Stimulated activated effector memory CD8-positive, alpha-beta T cell treated with anti-CD3 and anti-CD28 coated beads, Interleukin-12 subunit alpha, Interleukin-12 subunit beta, amount 100 ng/mL, for 72 hours (primary cell): ENCODE data around the gene MMP24.
A peak's percentile ranks its signal among the peaks of the same experiment; 100 is the strongest.
"Not testable (repeated sequence)": the region's sequence is repeated elsewhere in the genome, so short reads cannot be mapped to it uniquely, and the experiment has no call there.

ENCODE experiments used
- ATAC-seq: fragments of 150-1000 bp; cut with Tn5 transposase; 2 replicates; pipeline ENCODE4 v1.10.0; 2021
- DNase-seq, 2 donors: peaks; one replicate each; pipeline ENCODE4 v3.0.0; 2021 to 2022; ENCODE audit warnings: low spot score in 2 of 2
- H3K27ac Mint-ChIP-seq: one replicate; pipeline ENCODE4 v1.8.0; 2022; ENCODE audit warnings: mild to moderate bottlenecking, mixed read lengths
- H3K36me3 Mint-ChIP-seq: one replicate; pipeline ENCODE4 v1.8.0; 2022; ENCODE audit warnings: mild to moderate bottlenecking, mixed read lengths
- H3K4me1 Mint-ChIP-seq: one replicate; pipeline ENCODE4 v1.8.0; 2022; ENCODE audit warnings: mixed read lengths
- H3K4me3 Mint-ChIP-seq: one replicate; pipeline ENCODE4 v1.8.0; 2022; ENCODE audit warnings: mild to moderate bottlenecking, mixed read lengths
- H3K9me3 Mint-ChIP-seq: one replicate; pipeline ENCODE4 v1.8.0; 2022; ENCODE audit warnings: mixed read lengths

The MMP24 gene

DNA sequence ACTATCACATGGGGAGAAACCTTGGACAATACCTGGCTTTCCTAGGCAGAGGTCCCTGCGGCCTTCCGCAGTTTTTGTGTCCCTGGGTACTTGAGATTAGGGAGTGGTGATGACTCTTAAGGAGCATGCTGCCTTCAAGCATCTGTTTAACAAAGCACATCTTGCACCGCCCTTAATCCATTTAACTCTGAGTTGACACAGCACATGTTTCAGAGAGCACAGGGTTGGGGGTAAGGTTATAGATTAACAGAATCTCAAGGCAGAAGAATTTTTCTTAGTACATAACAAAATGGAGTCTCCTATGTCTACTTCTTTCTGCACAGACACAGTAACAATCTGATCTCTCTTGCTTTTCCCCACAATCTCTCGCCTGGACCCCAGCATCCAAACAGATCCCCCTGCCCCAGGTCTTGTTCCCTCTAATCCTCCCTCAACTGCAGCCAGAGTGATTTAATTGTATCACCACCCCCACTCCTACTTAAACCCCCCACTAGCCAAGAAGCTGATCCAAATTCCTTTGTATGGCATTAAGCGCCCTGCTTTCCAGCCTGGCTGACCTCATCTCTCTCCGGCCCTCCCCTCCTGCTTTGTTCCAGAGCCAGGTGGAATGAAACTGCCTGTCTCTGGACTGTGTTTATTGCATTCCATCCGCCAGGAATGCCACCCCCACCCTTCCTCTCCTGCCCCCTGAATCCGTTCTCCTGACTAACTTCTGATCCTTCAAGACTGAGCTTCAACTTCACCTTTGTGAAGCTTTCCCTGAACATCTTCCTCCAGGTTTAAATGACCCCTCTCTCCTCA is 36.4 kb downstream of the MMP24 start:
- not testable (repeated sequence) for H3K4me3 Mint-ChIP-seq, H3K9me3 Mint-ChIP-seq, ATAC-seq, DNase-seq
- peaks cover 31% of the 10 kb centered on the region for H3K36me3 Mint-ChIP-seq
- H3K27ac Mint-ChIP-seq: peak overlapping the region; percentile 79
- peaks cover 18% of the 10 kb centered on the region for H3K4me1 Mint-ChIP-seq

GRCh38 chr20:35263532-35264341 is 37.2 kb downstream of the MMP24 start:
- Mint-ChIP-seq H3K4me3 (no peak overlapping the region), H3K27ac (peak overlapping the region; percentile 79), H3K36me3 (peaks cover 31% of the 10 kb centered on the region), H3K9me3 (no peaks in the 10 kb centered on the region), H3K4me1 (peaks cover 19% of the 10 kb centered on the region)
- ATAC-seq (no peak), DNase-seq (no peak)

DNA sequence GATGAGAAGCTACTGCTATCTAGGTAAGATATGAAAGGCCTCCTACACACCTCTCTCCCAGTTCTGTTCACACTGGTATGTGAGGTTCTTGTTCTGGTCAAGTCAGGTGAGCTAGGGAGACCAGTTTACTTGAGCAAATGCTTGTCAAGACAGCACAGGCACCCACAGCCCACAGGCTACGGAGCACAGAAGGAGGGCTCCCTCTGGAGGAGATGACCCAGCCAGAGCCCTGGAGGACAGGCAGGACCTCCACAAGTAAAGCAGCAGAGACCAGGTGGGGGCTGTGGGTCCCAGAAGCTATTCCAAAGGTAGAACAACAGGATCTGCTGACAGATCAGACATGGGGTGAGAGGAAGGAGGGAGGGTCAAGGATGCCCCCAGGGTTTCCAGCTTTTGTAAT is 38.3 kb downstream of the MMP24 start:
- Mint-ChIP-seq H3K4me3 (no peak overlapping the region), H3K4me1 (peaks cover 27% of the 10 kb centered on the region), H3K36me3 (peaks cover 40% of the 10 kb centered on the region), H3K27ac (no peak overlapping the region), H3K9me3 (no peaks in the 10 kb centered on the region)
- DNase-seq (no peak), ATAC-seq (no peak)

DNA sequence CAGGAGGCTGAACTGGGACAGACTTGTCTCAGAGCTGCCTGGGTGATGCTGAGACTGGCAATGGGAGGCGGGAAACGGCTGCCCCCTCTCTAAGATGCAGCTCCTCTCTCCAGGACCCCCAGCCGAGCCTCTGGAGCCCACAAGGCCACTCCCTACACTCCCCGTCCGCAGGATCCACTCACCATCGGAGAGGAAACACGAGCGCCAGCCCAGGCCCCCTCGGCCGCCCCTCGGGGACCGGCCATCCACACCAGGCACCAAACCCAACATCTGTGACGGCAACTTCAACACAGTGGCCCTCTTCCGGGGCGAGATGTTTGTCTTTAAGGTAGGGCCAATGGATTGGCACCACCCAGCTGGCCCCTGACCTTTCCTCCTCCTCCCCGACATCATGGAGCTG is 40.6 kb downstream of the MMP24 start:
- peaks cover 61% of the 10 kb centered on the region for H3K36me3 Mint-ChIP-seq

GRCh38 chr20:35269055-35269781 is 42.7 kb downstream of the MMP24 start:
- Mint-ChIP-seq H3K4me1 (peaks cover 34% of the 10 kb centered on the region), H3K4me3 (no peak overlapping the region), H3K36me3 (peaks cover 67% of the 10 kb centered on the region), H3K9me3 (no peaks in the 10 kb centered on the region), H3K27ac (no peak overlapping the region)
- ATAC-seq: peak; percentile 77
- DNase-seq: peak; percentile 41 to 82

More for the DNA sequence above, 40.6 kb downstream of the MMP24 start:
- no peak for DNase-seq
- ATAC-seq: no peak
- Mint-ChIP-seq H3K9me3 (no peaks in the 10 kb centered on the region), H3K4me3 (no peak overlapping the region), H3K4me1 (peaks cover 41% of the 10 kb centered on the region), H3K27ac (peak overlapping the region; percentile 73)

DNA sequence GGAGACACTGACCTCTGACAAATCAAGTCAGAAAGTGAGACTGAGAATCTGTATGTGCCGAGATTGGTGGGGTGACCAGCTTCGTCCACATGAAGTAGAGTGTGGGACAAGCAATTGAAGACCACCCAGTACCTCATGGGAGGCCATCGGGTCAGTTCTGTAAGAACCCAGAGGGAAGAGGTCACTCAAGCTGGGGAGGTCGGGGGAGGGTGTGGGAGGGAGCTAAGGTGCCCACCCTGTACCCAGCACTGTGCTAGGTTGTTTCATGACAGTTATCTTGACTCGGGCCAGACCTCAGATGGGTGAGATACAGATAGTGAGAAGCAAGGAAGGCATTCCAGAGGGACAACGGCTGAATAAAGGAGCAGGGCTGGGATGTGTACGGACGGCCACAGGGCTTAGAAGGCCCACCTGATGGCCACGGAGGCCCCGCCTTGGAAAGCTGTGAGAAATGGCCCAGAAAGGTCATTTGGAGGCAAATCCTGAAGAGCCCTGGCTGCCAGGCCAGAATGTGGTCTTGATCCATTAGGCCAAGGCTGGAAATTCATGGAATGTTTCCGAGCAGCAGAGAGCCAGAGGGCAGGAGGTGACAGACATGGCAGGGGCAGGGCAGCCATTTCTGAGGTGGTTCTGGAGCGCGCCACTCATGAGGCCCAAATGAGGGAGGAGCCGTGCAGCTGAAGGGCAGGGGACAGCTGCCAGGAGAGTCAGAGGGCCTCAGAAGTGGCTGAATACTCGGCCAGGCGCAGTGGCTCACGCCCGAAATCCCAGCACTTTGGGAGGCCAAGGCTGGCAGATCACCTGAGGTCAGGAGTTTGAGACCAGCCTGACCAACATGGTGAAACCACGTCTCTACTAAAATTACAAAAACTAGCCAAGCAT is 43.8 kb downstream of the MMP24 start:
- no peak for DNase-seq
- no peaks in the 10 kb centered on the region for H3K9me3 Mint-ChIP-seq
- H3K27ac Mint-ChIP-seq: peak overlapping the region; percentile 85
- ATAC-seq: no peak
- peaks cover 30% of the 10 kb centered on the region for H3K4me1 Mint-ChIP-seq
- peaks cover 72% of the 10 kb centered on the region for H3K36me3 Mint-ChIP-seq
- H3K4me3 Mint-ChIP-seq: no peak overlapping the region

DNA sequence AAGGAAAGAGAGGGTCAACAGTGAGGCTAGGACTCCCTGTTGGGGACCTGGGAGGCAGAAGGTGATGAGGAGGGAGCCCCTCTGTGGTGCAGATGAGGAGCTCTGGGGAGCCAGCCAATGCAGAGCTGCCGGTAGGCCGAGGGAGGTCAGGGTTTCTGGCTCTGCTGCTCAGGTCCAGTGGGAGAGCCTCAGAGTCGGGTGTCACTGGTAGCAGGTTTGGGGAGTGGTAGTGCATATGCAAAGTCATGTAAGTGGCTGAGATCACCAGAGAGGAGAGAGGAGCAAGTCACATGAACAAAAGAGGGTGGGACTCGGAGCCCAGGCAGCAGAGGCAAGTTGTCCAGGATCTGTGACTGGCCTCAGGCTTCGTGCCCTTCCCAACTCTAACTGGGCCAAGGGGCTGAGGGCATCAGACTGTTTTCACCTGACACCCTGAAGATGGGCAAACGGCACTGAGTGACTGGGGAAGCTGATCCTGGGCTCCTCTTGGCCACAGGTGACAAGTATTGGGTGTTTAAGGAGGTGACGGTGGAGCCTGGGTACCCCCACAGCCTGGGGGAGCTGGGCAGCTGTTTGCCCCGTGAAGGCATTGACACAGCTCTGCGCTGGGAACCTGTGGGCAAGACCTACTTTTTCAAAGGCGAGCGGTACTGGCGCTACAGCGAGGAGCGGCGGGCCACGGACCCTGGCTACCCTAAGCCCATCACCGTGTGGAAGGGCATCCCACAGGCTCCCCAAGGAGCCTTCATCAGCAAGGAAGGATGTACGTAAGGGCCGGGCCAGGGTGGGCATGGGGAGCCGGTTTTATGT is 44.8 kb downstream of the MMP24 start:
- no peaks in the 10 kb centered on the region for H3K9me3 Mint-ChIP-seq

DNA sequence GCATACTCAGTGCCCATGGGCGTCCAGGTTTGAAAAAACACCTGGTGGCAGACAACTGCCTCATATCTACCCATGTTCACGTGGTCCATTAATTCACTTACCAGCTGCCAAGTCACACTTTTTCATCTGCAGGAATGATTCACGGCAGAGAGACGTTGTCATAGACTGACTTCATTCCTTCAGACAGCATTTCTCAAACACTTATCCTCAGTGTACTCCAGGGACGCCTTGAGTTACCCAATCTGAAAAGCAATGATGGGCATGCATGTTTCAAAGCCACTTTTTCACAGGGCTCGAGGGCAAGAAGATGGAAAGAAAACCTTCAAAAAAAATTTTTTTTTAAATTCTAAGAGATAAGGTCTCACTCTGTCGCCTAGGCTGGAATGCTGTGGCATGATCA is 45.4 kb downstream of the MMP24 start:
- no peaks in the 10 kb centered on the region for H3K9me3 Mint-ChIP-seq
- H3K27ac Mint-ChIP-seq: peak overlapping the region; percentile 85
- H3K4me3 Mint-ChIP-seq: no peak overlapping the region
- H3K36me3 Mint-ChIP-seq: peaks cover 71% of the 10 kb centered on the region
- H3K4me1 Mint-ChIP-seq: peaks cover 46% of the 10 kb centered on the region
- no peak for ATAC-seq
- DNase-seq: no peak

More for the DNA sequence above, 44.8 kb downstream of the MMP24 start:
- Mint-ChIP-seq H3K27ac (peak overlapping the region; percentile 85), H3K4me1 (peaks cover 40% of the 10 kb centered on the region), H3K4me3 (no peak overlapping the region), H3K36me3 (peaks cover 71% of the 10 kb centered on the region)
- no peak for DNase-seq
- ATAC-seq: no peak

GRCh38 chr20:35273449-35274171 is 47.1 kb downstream of the MMP24 start:
- no peak for ATAC-seq
- H3K27ac Mint-ChIP-seq: peak overlapping the region; percentile 70

DNA sequence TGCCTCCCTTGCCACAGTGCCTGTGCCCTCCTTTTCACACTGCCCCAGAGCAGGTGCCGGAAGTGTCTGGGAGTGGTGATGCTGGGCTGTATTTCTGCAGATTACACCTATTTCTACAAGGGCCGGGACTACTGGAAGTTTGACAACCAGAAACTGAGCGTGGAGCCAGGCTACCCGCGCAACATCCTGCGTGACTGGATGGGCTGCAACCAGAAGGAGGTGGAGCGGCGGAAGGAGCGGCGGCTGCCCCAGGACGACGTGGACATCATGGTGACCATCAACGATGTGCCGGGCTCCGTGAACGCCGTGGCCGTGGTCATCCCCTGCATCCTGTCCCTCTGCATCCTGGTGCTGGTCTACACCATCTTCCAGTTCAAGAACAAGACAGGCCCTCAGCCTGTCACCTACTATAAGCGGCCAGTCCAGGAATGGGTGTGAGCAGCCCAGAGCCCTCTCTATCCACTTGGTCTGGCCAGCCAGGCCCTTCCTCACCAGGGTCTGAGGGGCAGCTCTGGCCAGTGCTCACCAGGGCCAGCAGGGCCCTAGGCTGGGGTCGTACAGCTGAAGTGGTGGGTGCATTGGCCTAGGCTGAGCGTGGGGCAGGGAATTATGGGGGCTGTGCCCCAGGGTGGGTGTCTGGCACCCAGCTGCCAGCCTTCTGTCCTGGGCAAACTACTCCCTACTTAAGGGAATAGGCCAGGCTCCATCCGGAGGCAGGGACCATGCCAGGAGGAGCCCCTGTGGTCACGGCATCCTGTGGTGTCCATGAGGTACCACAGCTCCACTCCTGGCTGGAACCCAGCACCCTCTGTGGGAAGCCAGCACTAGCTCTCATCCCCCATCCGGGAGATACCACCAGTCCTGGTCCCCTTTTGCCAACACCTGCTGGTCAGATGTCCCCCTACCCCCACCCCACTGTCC is 47.9 kb downstream of the MMP24 start:
- Mint-ChIP-seq H3K4me1 (peaks cover 49% of the 10 kb centered on the region), H3K27ac (peak overlapping the region; percentile 61), H3K9me3 (no peaks in the 10 kb centered on the region), H3K4me3 (no peak overlapping the region), H3K36me3 (peaks cover 83% of the 10 kb centered on the region)
- no peak for ATAC-seq
- DNase-seq: no peak

More at GRCh38 chr20:35273449-35274171, 47.1 kb downstream of the MMP24 start:
- Mint-ChIP-seq H3K9me3 (no peaks in the 10 kb centered on the region), H3K36me3 (peaks cover 80% of the 10 kb centered on the region), H3K4me3 (no peak overlapping the region), H3K4me1 (peaks cover 49% of the 10 kb centered on the region)
- DNase-seq: no peak

DNA sequence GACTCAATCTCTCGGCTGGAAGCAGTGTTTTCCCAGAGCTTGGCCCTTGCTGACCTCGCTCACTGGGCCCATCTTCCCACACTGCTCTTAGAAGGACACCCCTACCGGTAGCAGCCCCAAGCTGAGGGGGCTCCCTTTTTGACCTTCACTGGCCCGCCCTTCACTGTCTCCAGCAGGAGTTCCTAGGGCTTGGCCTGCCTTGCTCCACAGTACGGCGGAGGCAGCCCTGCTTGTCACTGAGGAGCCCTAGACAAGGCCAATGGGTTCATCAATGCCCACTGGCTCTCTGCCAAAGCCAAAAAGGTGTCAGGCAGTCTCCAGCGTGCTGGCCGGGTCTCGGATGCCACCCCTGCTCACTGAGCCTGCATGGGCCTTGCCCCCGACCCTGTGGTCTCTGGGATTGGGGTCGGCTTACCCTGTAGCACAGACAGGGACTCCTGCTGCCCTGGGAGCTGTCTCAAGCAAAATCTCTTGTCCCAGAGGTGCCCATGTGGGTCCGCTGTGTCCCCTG is 49.3 kb downstream of the MMP24 start:
- Mint-ChIP-seq H3K9me3 (no peaks in the 10 kb centered on the region), H3K4me1 (peaks cover 44% of the 10 kb centered on the region), H3K4me3 (peak overlapping the region; percentile 99), H3K27ac (peak overlapping the region; percentile 99), H3K36me3 (peaks cover 84% of the 10 kb centered on the region)
- ATAC-seq (no peak), DNase-seq (no peak)

GRCh38 chr20:35276408-35276807 is 49.9 kb downstream of the MMP24 start:
- no peak for DNase-seq
- H3K4me1 Mint-ChIP-seq: peaks cover 38% of the 10 kb centered on the region
- peak overlapping the region; percentile 99 for H3K27ac Mint-ChIP-seq
- peaks cover 84% of the 10 kb centered on the region for H3K36me3 Mint-ChIP-seq
- no peaks in the 10 kb centered on the region for H3K9me3 Mint-ChIP-seq
- no peak for ATAC-seq
- peak overlapping the region; percentile 99 for H3K4me3 Mint-ChIP-seq
